ENCODE results near the gene BARX1.

BARX1 gene

DNA sequence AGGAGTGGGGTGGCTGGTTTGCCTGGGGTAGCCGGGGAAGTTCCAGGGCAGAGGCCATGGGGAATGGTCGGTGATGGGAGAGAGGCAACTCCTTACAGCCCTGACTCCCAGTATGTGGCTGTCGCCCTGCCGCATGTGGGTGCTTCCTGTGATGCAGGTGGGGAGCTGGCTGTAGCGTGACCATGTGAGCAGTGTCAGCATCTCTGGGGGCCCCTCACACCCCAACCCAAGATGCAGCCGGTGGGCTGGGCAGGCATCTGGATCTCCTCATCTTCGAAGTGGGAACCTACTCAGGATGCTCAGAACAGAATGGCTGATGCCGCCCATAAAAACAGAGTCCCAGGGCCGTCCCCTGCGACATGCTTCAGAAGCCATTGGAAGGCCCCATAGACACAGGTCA is 45.0 kb downstream of the BARX1 start:
- no peak for DNase-seq (ENCODE audit: insufficient read length)
- TF ChIP-seq POLR2AphosphoS5 (IDR thresholded peaks at IDR 0.05; ENCODE audit: low read depth, low read length), result no peak
- no peak for TF ChIP-seq POLR2A (IDR thresholded peaks at IDR 0.05; ENCODE audit: low read depth, low read length)
- no peak for TF ChIP-seq TAF1 (IDR thresholded peaks at IDR 0.05; ENCODE audit: borderline replicate concordance, low read depth, low read length)
- FAIRE-seq, result no peak

DNA sequence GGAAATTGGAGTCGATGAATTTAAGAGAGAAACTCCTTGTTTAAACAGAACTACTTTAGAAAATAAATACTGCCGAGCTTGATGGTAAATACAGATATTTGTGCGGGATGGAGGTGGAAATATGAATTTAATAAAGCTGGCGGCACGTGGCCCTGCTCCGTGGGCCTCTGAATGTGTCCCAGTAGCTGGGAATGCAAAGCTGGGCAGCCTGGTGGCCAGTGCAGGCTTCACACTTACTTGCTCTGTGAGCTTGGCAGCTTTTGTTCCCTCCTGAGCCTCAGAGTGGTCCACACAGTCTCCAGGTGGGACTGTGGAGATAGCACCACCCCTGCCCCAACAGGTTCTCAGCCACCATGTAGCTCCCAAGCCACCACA is 45.9 kb downstream of the BARX1 start:
- DNase-seq (ENCODE audit: insufficient read length), result no peak
- TF ChIP-seq POLR2A (IDR thresholded peaks at IDR 0.05; ENCODE audit: low read depth, low read length) (no peak), TAF1 (IDR thresholded peaks at IDR 0.05; ENCODE audit: borderline replicate concordance, low read depth, low read length) (no peak), POLR2AphosphoS5 (IDR thresholded peaks at IDR 0.05; ENCODE audit: low read depth, low read length) (no peak)
- no peak for FAIRE-seq

DNA sequence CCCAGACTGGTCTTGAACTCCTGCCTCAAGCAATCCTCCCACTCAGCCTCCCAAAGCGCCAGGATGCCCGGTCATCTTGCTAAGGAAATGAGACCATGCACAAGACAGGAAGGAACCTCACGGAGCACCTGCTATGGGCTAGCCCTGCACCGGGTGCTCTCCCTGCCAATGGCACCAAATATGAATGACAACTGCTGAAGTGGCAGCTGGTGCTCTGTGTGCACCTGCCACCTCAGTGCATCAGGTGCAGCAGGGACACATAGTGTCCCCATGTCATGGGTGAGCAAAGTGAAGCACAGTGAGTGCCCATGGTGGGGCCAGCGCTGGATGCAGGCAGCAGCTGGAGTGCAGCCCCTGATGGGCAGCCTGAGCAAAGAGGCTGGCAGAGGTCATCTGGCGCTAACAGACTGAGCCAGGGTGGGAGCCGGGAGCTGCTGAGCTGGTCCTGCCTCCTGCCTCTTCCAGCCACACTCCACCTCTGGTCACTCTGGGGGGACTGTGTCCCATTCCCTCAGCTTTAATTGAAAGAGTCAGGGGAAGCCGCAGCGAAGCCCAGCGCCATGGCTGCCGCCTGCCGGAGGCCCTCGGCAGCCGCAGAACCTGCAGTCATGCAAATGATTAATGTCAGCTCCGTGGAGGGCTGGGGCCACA is 46.4 kb downstream of the BARX1 start:
- FAIRE-seq (no peak), DNase-seq (ENCODE audit: insufficient read length) (no peak)
- TF ChIP-seq POLR2A (IDR thresholded peaks at IDR 0.05; ENCODE audit: low read depth, low read length) (no peak), POLR2AphosphoS5 (IDR thresholded peaks at IDR 0.05; ENCODE audit: low read depth, low read length) (no peak), TAF1 (IDR thresholded peaks at IDR 0.05; ENCODE audit: borderline replicate concordance, low read depth, low read length) (no peak)

DNA sequence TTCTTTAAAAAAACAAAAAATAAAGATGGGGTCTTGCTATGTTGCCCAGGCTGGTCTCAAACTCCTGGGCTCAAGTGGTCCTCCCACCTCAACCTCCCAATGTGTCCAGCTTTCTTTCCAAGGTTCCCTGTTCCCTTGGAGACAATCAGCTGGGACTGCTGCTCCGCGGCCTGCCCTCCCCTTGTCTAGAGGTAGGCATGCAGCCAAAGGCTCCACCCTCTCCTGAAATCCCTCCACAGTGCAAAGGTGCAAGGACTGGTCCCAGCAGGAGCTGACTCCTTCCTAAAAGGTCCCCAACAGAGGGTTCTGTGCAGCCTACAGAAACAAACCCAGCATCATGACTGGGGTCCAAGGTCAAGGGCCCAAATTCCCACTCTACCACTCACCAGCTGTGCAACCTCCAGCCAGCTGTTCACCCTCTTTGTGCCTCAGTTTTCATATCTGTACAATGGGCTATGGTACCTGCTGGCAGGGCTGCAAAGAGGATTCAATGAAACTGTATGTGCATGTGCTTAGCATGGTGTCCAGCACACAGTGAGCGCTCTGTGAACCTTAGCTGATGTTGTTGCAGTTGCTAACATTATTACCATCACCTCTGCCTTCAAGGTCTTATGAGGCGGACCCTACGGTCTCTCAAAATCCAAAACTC is 47.5 kb downstream of the BARX1 start:
- TF ChIP-seq POLR2AphosphoS5 (IDR thresholded peaks at IDR 0.05; ENCODE audit: low read depth, low read length) (no peak), POLR2A (IDR thresholded peaks at IDR 0.05; ENCODE audit: low read depth, low read length) (no peak)
- DNase-seq (ENCODE audit: insufficient read length), result no peak
- FAIRE-seq, result no peak

DNA sequence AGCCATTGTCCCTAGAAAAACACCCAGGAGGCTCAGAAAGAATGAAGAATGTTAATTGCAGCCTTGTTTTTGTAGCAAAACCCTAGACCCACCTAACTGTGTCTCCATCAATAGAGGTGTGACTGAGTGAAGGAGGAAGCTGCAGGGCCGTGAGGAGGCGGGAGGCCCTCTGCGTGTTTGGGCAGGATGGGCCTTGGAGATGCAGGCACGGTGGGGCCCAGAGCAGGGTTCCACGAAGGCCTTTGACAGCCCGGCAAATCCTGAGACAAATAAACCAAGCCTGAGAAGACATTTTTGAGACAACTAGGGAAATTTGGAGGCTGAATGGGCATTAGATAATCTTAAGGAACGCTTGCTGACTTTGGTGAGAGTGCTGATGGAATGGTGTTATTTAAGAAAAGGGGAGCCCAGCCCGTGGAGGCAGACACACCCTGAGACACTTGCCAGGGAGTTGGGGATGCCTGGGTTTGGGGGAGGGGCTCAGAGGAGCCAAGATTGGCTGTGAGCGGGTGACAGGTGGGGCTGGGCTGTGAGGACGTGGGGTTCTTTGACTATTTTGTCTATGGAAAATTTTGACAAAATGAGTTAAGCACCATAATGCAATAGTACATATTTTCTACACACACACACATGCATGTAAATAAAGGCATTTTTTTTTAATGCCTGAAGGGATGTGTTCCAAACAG is 48.8 kb downstream of the BARX1 start:
- no peak for TF ChIP-seq TAF1 (IDR thresholded peaks at IDR 0.05; ENCODE audit: borderline replicate concordance, low read depth, low read length)
- no peak for TF ChIP-seq POLR2AphosphoS5 (IDR thresholded peaks at IDR 0.05; ENCODE audit: low read depth, low read length)
- TF ChIP-seq POLR2A (IDR thresholded peaks at IDR 0.05; ENCODE audit: low read depth, low read length), result no peak
- FAIRE-seq, result no peak
- DNase-seq (ENCODE audit: insufficient read length), result no peak

DNA sequence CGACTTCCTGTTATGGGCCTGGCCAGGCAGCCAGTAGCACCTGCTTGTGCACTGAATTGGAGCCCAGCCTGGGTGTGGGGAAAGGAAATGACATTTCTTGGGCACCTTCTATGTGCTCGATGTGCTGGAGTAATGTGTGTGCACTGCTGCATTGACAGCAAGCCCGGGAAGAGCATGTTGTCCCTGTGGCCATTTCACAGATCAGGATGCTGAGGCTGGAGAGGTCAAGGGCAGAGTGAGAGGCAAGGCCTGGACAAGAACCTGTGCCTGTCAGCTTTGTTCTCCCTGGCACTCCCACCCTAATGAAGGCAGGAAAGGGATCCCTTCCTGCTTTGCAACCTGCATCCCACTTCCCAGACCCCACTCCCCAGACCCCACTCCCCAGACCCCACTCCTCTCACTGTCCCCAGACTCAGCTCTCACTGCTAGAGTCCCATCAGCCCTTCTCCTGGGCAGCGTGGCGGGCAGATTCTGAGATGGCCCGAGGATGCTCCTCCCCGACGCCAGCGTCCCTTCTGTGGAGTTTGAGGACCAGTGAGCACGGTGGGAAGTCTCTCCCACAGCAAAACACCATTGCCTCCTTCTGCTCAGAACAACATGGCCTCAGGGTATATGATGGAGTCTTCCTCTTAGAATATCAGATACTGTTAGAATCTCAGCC is 49.6 kb downstream of the BARX1 start:
- TF ChIP-seq POLR2AphosphoS5 (IDR thresholded peaks at IDR 0.05; ENCODE audit: low read depth, low read length), result no peak
- TF ChIP-seq POLR2A (IDR thresholded peaks at IDR 0.05; ENCODE audit: low read depth, low read length), result no peak
- no peak for TF ChIP-seq TAF1 (IDR thresholded peaks at IDR 0.05; ENCODE audit: borderline replicate concordance, low read depth, low read length)
- FAIRE-seq (no peak), DNase-seq (ENCODE audit: insufficient read length) (no peak)

DNA sequence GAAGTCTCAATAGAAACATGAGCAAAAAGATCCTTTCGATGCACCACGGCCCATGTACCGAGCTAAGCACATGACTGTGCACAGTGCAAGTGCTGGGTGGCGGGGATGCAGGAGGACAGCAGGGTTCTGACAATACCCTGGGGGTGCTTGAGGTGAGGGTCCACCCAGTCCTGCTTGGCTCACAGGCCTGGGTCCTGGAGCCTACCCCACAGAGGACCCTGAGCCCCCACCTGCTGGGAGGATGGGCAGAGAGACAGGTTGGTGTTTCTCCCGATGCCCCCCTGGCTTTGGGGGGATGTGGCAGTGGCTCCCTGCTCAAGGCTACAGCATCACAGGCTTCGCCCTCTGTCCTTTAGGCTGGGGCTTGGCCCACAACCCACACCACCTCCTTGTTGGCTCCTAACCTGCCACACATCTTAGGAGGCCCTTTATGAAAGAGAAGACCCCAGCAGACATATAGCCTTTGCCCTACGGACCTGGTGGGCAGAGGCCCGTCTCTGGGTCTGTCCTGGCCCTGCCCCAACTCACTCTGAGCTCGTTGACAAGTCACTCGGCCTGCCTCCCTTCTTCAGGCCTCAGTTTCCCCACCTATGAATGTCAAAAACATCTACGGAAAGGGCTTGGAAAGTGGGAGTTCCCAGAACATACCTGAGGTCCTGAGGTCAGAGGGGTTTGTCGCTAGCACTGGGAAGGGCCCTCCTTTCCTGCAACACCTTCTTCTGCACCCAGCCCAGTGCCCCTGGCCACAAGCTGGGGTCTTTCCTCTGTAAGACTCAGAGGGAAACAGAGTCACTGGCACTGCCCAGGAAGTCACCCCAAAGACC is 50.3 kb downstream of the BARX1 start:
- DNase-seq (ENCODE audit: insufficient read length), result no peak
- TF ChIP-seq TAF1 (IDR thresholded peaks at IDR 0.05; ENCODE audit: borderline replicate concordance, low read depth, low read length) (no peak), POLR2AphosphoS5 (IDR thresholded peaks at IDR 0.05; ENCODE audit: low read depth, low read length) (no peak), POLR2A (IDR thresholded peaks at IDR 0.05; ENCODE audit: low read depth, low read length) (no peak)
- FAIRE-seq, result no peak

DNA sequence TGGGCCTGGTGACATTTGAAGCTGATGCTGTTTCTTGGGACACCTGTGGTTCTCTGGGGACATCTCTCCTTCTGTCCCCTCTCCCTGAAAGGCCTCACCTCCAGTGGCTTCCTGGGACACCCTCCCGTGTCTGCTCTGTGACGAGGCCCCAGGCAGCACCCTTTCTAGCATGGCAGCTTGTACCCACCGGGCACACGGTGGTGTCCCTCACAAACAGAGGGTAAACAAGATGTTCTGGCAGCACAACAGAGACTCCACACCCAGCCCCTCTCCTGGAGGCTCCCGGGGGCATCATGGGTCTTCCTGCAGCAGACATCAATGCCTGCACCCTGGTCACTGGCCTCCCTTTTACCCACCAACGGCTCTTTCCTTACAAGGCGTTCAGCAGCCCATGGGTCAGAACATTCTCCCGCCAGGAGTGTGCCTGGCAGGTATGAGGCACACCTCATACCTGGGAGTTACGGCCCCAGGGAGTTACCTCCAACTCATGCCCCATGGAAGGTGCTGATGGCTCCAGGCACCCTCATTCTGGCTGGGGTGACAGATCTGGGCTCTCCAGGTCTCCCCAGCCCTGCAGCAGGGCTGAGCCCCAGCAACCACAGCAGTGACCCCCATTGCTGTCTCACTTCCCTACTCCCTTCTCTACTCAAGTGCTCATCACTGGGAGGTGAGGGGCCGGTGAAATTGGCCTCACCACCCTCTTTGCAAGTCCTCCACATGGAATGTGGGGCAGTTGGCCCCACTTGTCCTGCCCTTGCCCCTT is 51.1 kb downstream of the BARX1 start:
- DNase-seq (ENCODE audit: insufficient read length) (no peak), FAIRE-seq (no peak)
- TF ChIP-seq POLR2AphosphoS5 (IDR thresholded peaks at IDR 0.05; ENCODE audit: low read depth, low read length) (no peak), TAF1 (IDR thresholded peaks at IDR 0.05; ENCODE audit: borderline replicate concordance, low read depth, low read length) (no peak), POLR2A (IDR thresholded peaks at IDR 0.05; ENCODE audit: low read depth, low read length) (no peak)

DNA sequence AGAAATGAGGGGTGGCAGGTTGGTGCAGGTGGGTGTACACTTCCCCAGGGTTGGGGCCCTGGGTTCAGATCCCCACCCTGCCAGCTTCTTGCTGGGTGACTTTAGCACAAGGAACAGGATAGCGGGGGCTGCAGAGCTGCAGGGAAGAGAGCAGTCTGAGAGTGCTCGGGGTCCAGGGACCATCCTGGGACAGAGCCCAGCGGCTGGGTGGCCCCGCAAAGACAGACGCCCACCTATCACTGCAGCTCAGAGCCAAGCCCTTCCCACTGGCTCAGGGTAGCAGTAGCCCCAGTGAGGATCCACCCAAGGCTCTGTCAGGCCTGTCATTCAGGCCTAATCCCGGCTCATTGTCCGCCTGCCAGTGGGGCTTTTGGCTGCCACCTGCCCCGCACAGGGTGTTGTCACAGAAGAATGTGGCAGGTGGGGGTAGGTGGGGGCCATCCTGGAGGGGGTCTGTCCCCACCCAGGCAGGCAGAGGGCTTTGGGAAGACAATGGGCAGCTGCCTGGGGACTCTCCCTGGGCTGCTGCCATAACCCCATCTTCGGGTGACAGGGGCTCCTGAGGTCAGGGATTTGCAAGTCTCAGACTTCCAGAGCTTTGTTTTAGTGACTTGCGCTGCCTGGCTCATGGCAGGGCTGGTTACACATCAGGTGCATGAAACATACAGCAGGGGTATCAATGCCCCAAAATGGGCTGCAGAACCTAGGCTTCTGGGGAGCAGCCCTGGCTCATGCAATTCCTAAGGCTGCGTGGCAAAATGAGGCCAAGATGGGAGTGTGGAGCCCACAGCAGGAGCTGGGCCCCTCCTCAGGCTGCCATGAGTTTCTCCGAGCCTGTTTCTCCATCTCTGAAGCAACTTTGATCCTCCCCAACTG is 52.1 kb downstream of the BARX1 start:
- no peak for DNase-seq (ENCODE audit: insufficient read length)
- no peak for FAIRE-seq
- TF ChIP-seq TAF1 (IDR thresholded peaks at IDR 0.05; ENCODE audit: borderline replicate concordance, low read depth, low read length), result no peak
- no peak for TF ChIP-seq POLR2AphosphoS5 (IDR thresholded peaks at IDR 0.05; ENCODE audit: low read depth, low read length)
